Astrocyte of the cerebellum (primary cell): Measurements from ENCODE around the gene PTPRU.

Experiments used
- DNase-seq: peaks from one replicate; pipeline ENCODE4 v3.0.0-alpha.2; 2011; ENCODE audit warnings: low read depth
- H3K4me3 ChIP-seq: 2 replicates; pipeline ENCODE4 v1.5.1; 2011; ENCODE audit warnings: mild to moderate bottlenecking, low read depth, low read length, moderate library complexity
- CTCF ChIP-seq: IDR thresholded peaks from 2 replicates; pipeline ENCODE4 v1.5.1; 2012; ENCODE audit warnings: low read length, low read depth, moderate library complexity, mild to moderate bottlenecking; ENCODE audit errors: missing control alignments
- in situ Hi-C: cut with HindIII; loops from 2 replicates; pipeline ENCODE4 v1.10.0; 2017; ENCODE audit warnings: low sequenced_read_pairs

Gene PTPRU

GRCh38 chr1:29349871-29350491, 113.7 kb downstream of the PTPRU start:
- in situ Hi-C loops: loop anchor here (25.0 kb wide), 1 partner anchor 762 kb away; no protein-coding TSS in a partner anchor
- TF ChIP-seq CTCF: no peak
- no peak for DNase-seq
- H3K4me3 ChIP-seq: no peak overlapping the region

- no peak overlapping the region for H3K4me3 ChIP-seq
- DNase-seq: no peak
- no peak for TF ChIP-seq CTCF
- in situ Hi-C loops: loop anchor here (25.0 kb wide), 1 partner anchor 759 kb away; no protein-coding TSS in a partner anchor
These were observed 116.5 kb downstream of the PTPRU start for GRCh38 chr1:29352719-29353420.

- in situ Hi-C loops: loop anchor here (25.0 kb wide), 1 partner anchor 758 kb away; no protein-coding TSS in a partner anchor
- no peak overlapping the region for H3K4me3 ChIP-seq
- no peak for DNase-seq
- no peak for TF ChIP-seq CTCF
These were observed 118.3 kb downstream of the PTPRU start for GRCh38 chr1:29354511-29355098.

GRCh38 chr1:29355375-29355774, 119.1 kb downstream of the PTPRU start:
- H3K4me3 ChIP-seq: no peak overlapping the region
- in situ Hi-C loops: loop anchor here (25.0 kb wide), 1 partner anchor 757 kb away; no protein-coding TSS in a partner anchor

GRCh38 chr1:29356663-29357062, 120.3 kb downstream of the PTPRU start:
- DNase-seq: no peak
- no peak overlapping the region for H3K4me3 ChIP-seq
- TF ChIP-seq CTCF: no peak
- in situ Hi-C loops: loop anchor here (25.0 kb wide), 1 partner anchor 756 kb away; no protein-coding TSS in a partner anchor

More at GRCh38 chr1:29355375-29355774, 119.1 kb downstream of the PTPRU start:
- no peak for DNase-seq
- no peak for TF ChIP-seq CTCF

GRCh38 chr1:29357452-29357851, 121.1 kb downstream of the PTPRU start:
- no peak for TF ChIP-seq CTCF
- DNase-seq: no peak
- in situ Hi-C loops: loop anchor here (25.0 kb wide), 1 partner anchor 755 kb away; no protein-coding TSS in a partner anchor
- H3K4me3 ChIP-seq: no peak overlapping the region
